GM19372 (cell line): ENCODE results near the gene IRX4.
"Not testable (repeated sequence)": the region's sequence is repeated elsewhere in the genome, so short reads cannot be mapped to it uniquely, and the experiment has no call there.

Experiments
- ATAC-seq: cut with Tn5 transposase; IDR thresholded peaks from one replicate; pipeline ENCODE4 v1.9.1; 2021; ENCODE audit warnings: mild to moderate bottlenecking, low read depth, moderate library complexity; ENCODE audit not compliant: unreplicated experiment

Gene IRX4

GRCh38 chr5:1880377-1881025 lies 2.2 kb downstream of the IRX4 start:
- ATAC-seq: no peak

DNA sequence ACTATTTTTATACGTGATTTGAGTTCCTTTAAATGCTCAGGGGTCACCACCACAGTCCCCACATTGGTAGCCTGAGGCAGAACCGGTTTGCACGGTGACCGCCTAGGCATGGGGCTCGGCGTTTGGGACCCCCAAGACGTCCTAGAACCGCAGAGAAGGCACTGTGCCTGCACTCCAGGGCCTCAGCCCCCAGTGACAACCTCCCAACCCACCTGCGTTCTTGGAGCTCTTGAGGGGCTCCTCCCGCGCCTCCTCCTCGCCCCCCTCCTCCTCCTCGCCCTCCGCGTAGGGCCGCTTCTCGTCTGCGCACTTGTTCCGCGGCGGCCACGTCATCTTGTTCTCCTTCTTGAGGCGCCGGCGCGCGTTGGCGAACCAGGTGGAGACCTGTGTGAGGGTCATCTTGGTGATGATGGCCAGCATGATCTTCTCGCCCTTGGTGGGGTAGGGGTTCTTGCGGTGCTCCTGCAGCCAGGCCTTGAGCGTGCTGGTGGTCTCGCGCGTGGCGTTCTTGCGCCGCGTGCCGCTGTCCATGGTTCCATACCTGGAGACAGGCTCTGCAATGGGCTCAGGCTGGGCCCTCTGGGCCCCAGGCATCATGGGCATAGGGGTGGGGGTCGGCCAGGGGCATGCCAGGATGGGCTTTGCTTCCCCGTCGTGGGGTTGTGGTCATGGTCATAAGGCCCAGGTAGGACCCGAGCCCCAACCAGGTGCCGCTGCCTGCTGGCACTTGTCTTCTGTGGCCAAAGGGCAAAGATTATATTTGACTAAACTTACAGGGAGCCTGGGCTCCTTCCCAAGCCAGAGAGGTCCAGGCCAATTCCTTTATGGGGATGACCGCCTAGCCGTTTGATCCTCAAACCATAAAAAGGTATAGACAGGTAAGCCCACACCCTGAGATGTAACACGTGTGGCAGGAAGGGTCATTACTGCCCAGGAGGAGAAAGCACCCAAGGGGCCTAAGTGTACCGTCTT lies 3.1 kb downstream of the IRX4 start:
- ATAC-seq: no peak

DNA sequence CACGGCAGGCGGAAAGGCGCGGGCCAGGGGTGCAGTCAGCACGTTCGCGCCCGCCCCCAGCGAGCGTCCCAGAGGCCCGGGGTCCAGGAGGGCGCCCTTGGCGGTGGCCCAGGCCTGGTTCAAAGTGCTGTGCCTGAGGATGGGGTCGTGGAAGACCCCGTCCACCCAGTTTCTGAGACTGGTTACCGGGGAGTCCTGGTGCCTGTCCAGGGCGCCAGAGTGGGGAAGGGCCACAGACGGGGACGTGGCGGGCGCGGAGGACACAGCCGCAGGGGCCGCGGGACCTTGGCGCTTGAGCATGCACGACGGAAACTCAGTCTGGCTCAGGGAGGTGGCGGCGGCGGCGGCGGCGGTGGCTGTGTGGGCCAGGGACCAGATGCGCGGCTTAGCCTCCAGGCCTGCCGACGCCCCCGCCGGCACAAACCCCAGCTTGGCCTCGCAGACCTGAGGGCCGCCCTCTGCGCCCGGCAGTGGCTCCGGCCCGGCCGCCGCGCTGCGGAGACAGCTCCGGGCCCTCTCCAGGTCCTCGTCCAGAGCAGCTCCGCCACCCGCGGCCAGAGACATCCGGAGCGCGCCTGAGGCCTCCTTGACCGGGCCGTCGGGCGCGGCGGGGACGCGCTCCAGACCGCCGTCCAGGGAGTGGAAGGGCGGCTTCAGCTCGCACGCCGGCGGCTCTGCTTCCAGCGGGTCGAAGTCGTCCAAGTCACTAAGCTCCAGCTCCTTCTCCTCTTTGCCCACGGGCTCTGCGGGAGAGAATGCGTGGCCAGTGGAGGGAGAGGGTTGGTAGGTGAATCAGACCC lies 4.5 kb downstream of the IRX4 start:
- ATAC-seq: no peak

DNA sequence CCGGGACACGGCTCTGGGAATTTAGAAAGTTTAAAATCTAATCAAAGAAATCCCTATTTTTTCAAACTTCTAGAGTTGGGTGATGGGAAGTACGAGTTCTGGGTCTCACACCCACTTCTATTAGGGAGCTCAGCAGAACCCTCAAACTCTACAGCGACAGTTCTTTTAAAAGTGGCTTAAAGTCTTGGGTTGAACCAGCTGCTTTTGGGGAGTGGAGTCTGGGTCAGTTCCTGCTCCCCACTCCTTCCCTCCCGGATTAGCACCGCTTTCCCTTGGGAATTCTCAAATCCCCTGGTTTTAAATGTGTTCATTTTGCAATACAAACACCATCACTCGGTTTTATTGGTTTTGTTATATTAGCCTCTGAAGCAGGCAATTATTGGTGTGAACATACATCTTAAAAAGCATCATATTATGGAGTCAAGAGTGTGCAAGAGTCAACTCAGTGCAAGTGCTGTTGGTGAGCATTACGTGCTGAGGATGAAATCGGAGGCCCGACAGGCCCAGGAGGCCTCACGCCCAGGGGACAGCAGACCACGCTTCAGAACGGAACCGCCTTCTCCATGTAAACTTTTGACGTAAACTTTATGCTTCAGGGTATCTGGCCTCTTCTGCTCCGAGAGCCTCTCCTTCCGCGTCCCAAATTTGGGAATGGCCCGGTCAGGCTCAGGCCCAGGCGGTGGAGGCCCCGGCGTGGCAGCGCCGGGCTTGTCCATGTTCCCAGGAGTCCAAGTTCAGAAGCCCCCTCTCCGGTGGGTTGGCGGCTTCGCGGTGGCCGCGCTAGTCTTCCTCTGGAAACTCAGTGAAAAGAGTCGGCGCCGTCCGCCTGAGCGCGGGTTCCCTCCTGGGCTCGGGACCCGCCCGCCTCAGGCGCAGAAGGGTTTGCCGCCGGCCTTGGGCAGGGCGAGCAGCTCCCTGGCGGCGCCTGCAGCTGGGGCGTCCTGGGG lies 5.3 kb downstream of the IRX4 start:
- no peak for ATAC-seq

GRCh38 chr5:1876660-1877064 lies 6.1 kb downstream of the IRX4 start:
- no peak for ATAC-seq

- ATAC-seq: no peak
These were observed 6.7 kb downstream of the IRX4 start for GRCh38 chr5:1875843-1876659.

DNA sequence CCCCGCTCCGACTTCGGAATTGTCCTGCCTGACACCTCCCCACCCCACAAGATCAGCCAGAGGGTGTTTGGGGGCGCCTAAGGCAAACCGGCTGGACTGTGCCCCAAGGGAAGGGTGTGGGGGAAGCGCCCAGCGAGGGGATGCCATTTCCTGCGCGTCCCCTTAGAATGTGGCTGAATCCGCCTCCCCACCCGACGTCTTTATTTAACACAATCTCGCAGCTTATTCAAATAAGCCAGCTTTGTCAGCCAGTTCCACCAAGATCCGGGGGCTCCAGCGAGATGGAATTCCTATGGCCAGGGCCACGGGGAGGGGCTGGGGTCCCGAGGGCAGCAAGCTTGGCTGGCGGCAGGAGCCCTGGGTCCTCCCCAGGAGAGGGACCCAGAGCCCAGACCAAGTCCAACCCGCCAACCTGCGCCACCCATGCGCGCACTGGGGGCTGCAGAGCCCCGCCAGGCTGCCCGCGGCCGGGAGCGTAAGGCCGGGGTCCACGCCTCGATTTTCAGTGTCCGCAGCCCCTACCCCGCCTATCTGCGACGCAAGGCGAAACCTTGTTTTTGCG lies 7.4 kb downstream of the IRX4 start:
- no peak for ATAC-seq

GRCh38 chr5:1874771-1875220 lies 7.9 kb downstream of the IRX4 start:
- no peak for ATAC-seq

- no peak for ATAC-seq
These were observed 8.4 kb downstream of the IRX4 start for GRCh38 chr5:1874348-1874747.

GRCh38 chr5:1873243-1873959 lies 9.3 kb downstream of the IRX4 start:
- no peak for ATAC-seq

- ATAC-seq: no peak
These were observed 11.3 kb downstream of the IRX4 start for GRCh38 chr5:1871441-1871840.

GRCh38 chr5:1870435-1871272 lies 12.1 kb downstream of the IRX4 start:
- ATAC-seq: not testable (repeated sequence)

DNA sequence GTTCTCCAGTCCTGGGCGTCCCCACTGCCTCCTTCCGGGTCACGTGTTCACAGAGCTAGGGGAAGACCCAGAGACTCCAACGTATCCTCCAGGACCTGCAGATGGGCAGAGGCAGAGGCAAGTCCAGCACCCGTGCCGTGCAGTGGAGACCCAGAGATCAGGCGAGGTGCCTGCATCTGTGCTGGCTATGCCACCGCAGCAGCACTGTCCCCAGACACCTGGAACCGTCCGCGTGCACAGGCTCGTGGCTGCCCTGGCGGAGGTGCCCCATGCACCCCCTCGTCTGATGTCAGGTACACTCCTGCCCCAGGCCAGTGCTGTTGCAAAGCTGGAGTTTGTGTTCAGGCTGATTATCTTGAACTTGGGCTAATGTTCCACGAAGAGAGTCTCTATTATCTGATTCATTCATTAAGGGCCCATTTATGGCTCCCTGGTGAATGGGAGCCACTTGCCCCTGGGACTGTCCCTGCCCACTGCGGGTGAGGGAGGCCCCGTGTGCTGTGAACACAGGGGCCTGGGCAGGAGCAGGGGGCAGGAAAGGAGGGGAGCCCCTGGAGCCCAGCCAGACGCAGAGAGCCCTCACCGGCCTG lies 13.7 kb downstream of the IRX4 start:
- ATAC-seq: no peak

GRCh38 chr5:1867815-1868143 lies 14.9 kb downstream of the IRX4 start:
- no peak for ATAC-seq

GRCh38 chr5:1867114-1867814 lies 15.5 kb downstream of the IRX4 start:
- ATAC-seq: no peak

GRCh38 chr5:1865948-1866347 lies 16.8 kb downstream of the IRX4 start:
- ATAC-seq: no peak
